Thyroid gland (tissue), 4 donors: ENCODE data around the gene HELQ. TPM values are rescaled to one million over a fixed set of nuclear protein-coding genes. Genes with fewer than 3 reads are reported as not detected.

Experiments used
- DNase-seq, 2 donors: peaks; one replicate each; pipeline ENCODE4 v3.0.0-alpha.2; 2019
- H3K27ac ChIP-seq, 3 donors: fragments of 200-600 bp; sonication (generic); 1 replicate in 2 of 3; 2 replicates in 1 of 3; pipeline ENCODE4 v1.5.1; 2016 to 2019; ENCODE audit warnings: mild to moderate bottlenecking in 1 of 3, moderate library complexity in 1 of 3
- H3K27me3 ChIP-seq: fragments of 200-600 bp; sonication (generic); one replicate; pipeline ENCODE4 v1.5.1; 2019
- H3K36me3 ChIP-seq, 2 donors: fragments of 200-600 bp; sonication (generic); one replicate each; pipeline ENCODE4 v1.5.1; 2016 to 2019
- H3K4me1 ChIP-seq, 2 donors: fragments of 200-600 bp; sonication (generic); one replicate each; pipeline ENCODE4 v1.5.1; 2017 to 2019
- H3K4me3 ChIP-seq, 3 donors: fragments of 200-600 bp; sonication (generic); replicated peaks in 1 of 3; 1 replicate in 2 of 3; 2 replicates in 1 of 3; pipeline ENCODE4 v1.5.1; 2016; ENCODE audit warnings: mild to moderate bottlenecking in 1 of 3
- H3K9me3 ChIP-seq: fragments of 200-600 bp; sonication (generic); one replicate; pipeline ENCODE4 v1.5.1; 2017
- CTCF ChIP-seq, 6 experiments: fragments of 200-600 bp in 3 of 6; fragments of 450-650 bp in 3 of 6; sonication (generic) in 3 of 6; IDR thresholded peaks; one replicate each; pipeline ENCODE4 v1.5.1; 2016 to 2019; ENCODE audit warnings: antibody characterized with exemption in 6 of 6, mild to moderate bottlenecking in 2 of 6, inconsistent platforms in 1 of 6, moderate library complexity in 1 of 6
- POLR2A ChIP-seq, 2 donors: fragments of 450-650 bp; IDR thresholded peaks; one replicate each; pipeline ENCODE4 v1.6.1; 2017; ENCODE audit warnings: antibody characterized with exemption in 2 of 2, mild to moderate bottlenecking in 2 of 2, moderate library complexity in 1 of 2
- WGBS, 2 donors: methylation state at CpG; one replicate each; pipeline ENCODE4 v1.1.5; 2017; 5-methylcytosine and 5-hydroxymethylcytosine counted together
- intact Hi-C: fragments of 100-400 bp; cut with DNase I; formaldehyde crosslinking; loops from one replicate; pipeline ENCODE4 v1.15.1; 2023
- total RNA-seq, 4 donors: library from RNA; depleted of rRNA; stranded (reverse); fragments of >200 nt; gene quantifications; one replicate each; pipeline ENCODE4 v1.2.3, GENCODE V29; 2016

HELQ gene
- total RNA-seq, 4 donors from 2014 or later: 20.6 to 39.9 (median 28.5) TPM

DNA sequence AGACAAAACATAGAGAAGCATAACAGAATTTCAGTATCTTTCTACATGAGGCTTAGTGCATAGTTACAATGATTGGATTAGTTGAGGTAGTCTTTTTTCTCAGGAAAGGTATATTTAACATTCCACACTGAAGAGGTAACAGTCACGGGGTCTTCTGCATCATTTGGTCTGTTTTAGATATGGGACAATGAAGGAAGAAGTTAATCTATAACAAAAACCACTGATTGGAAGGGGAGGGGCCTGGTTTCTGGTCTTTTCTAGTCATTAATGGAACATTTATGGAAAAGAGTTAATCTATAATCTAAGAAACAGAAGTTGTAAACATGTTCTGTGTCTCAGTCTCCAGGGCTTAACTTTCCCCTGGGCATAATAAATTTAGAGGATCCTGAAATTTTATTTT is 83.7 kb downstream of the HELQ start:
- TF ChIP-seq POLR2A (IDR thresholded peaks at IDR 0.05): no peak
- TF ChIP-seq CTCF (IDR thresholded peaks at IDR 0.05): no peak
- H3K4me3 ChIP-seq: no peak overlapping the region
- no peaks in the 10 kb centered on the region for H3K27me3 ChIP-seq
- H3K36me3 ChIP-seq: no peaks in the 10 kb centered on the region
- no peak overlapping the region for H3K27ac ChIP-seq
- WGBS, 2 donors: 75 to 80% methylated on average over 1 of the region's 1 CpG
- intact Hi-C loops: no loop called here
- H3K4me1 ChIP-seq: no peaks in the 10 kb centered on the region
- DNase-seq: no peak
- no peaks in the 10 kb centered on the region for H3K9me3 ChIP-seq

GRCh38 chr4:83371235-83371634 is 84.4 kb downstream of the HELQ start:
- TF ChIP-seq CTCF (IDR thresholded peaks at IDR 0.05): no peak
- TF ChIP-seq POLR2A (IDR thresholded peaks at IDR 0.05): no peak
- H3K4me1 ChIP-seq: no peaks in the 10 kb centered on the region
- WGBS, 2 donors: 90 to 92% methylated on average over 5 of the region's 5 CpGs
- intact Hi-C loops: no loop called here
- no peaks in the 10 kb centered on the region for H3K9me3 ChIP-seq
- H3K4me3 ChIP-seq: no peak overlapping the region
- DNase-seq: no peak
- H3K36me3 ChIP-seq: no peaks in the 10 kb centered on the region
- H3K27ac ChIP-seq: no peak overlapping the region
- H3K27me3 ChIP-seq: no peaks in the 10 kb centered on the region

- 88 to 100% methylated on average over 1 of the region's 1 CpG for WGBS, 2 donors
- H3K27me3 ChIP-seq: no peaks in the 10 kb centered on the region
- DNase-seq: no peak
- no peaks in the 10 kb centered on the region for H3K4me1 ChIP-seq
- no peak for TF ChIP-seq POLR2A (IDR thresholded peaks at IDR 0.05)
- no peak for TF ChIP-seq CTCF (IDR thresholded peaks at IDR 0.05)
- no peak overlapping the region for H3K27ac ChIP-seq
- no peaks in the 10 kb centered on the region for H3K9me3 ChIP-seq
- H3K36me3 ChIP-seq: no peaks in the 10 kb centered on the region
- intact Hi-C loops: no loop called here
- H3K4me3 ChIP-seq: no peak overlapping the region
These were observed 85.0 kb downstream of the HELQ start for GRCh38 chr4:83370640-83370906.

DNA sequence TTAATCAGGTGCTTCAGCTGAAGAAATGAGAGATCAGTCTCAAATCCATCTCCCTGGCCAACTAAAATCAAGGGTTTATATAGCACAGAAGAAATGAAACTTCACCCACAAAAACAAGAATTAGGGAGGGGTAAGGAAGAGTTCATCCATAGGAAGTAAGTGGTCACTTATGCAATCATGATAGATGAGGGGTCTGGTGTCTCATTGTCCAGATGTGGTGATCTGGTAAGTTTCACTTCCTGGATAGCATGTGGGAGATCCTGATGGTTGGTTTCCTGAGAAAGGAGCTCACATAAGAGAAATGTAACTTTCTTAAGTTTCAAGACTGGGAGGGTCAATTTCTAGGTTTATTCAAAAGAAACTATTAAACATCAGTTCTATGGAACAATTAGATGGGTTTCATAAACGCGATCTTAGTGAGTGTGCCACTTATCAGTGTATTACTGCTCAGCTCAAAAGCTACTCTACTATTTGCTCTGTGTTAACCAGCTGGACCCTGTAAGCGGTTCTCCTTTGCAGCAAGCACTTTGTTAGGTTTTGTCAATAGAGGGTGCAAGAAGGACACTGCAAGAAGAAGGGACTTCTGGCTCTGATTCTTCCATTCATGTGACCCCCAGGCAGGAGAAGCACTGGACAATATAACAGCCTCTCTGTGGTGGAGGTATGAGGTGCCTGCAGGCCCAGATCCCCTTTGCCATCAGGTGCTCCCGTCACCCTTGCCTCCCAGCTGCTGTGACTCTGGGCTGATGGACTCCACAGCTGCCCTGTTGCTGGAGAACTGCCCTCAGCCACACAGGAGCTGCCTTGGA is 85.6 kb downstream of the HELQ start:
- intact Hi-C loops: no loop called here
- no peaks in the 10 kb centered on the region for H3K4me1 ChIP-seq
- DNase-seq: no peak

More for the DNA sequence above, 85.6 kb downstream of the HELQ start:
- no peaks in the 10 kb centered on the region for H3K36me3 ChIP-seq
- H3K27me3 ChIP-seq: no peaks in the 10 kb centered on the region
- no peak overlapping the region for H3K27ac ChIP-seq
- H3K4me3 ChIP-seq: no peak overlapping the region
- no peaks in the 10 kb centered on the region for H3K9me3 ChIP-seq
- WGBS, 2 donors: 67 to 80% methylated on average over 4 of the region's 4 CpGs
- no peak for TF ChIP-seq CTCF (IDR thresholded peaks at IDR 0.05)
